ENCODE results near the gene CCN2.

CCN2 gene

DNA sequence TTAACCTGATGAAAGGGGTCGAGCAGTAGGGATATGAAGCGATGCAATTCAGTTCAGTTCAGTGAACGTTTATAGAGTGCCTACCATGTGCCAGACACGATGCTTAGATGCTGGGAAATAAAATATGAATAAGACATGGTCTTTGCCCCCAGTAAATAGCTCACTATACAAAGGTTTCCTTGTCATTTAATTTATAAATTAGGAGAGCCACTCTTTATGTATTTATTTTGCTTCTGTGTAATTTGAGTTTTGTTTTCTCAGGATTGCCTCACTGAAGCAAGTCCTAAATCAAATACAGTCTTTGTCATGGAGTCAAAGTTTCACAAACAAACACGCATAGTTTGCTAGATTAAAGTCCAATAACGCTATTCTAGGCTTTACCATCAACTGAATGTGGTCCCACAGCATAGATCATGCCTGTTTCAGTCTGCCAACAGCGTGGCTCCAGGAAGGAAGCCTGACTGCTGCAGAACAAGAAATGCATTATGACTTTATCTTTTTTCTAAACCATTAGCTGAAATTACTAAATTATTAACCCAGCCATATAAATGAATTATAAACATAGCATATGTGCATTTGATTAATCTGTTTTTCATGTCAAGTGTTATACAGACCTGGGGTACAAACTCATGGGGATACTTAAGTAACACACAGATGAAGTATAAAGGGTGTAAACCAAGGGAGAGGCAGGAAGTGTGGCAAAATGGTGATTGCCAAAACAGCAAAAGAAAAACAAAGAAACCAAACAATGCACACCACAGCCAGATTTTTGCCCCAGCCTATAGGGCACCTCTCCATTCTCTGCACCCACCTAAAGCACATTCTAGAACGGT lies 29.8 kb upstream of the CCN2 start:
- TF ChIP-seq, protein P1, sequence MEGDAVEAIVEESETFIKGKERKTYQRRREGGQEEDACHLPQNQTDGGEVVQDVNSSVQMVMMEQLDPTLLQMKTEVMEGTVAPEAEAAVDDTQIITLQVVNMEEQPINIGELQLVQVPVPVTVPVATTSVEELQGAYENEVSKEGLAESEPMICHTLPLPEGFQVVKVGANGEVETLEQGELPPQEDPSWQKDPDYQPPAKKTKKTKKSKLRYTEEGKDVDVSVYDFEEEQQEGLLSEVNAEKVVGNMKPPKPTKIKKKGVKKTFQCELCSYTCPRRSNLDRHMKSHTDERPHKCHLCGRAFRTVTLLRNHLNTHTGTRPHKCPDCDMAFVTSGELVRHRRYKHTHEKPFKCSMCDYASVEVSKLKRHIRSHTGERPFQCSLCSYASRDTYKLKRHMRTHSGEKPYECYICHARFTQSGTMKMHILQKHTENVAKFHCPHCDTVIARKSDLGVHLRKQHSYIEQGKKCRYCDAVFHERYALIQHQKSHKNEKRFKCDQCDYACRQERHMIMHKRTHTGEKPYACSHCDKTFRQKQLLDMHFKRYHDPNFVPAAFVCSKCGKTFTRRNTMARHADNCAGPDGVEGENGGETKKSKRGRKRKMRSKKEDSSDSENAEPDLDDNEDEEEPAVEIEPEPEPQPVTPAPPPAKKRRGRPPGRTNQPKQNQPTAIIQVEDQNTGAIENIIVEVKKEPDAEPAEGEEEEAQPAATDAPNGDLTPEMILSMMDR (IDR thresholded peaks at IDR 0.05): no peak
- Histone ChIP-seq H3K9me3 (no peaks in the 10 kb centered on the region), H3K27me3 (no peaks in the 10 kb centered on the region), H3K4me1 (ENCODE audit: control insufficient read depth in 1 of 2, insufficient read depth in 1 of 2, low read depth in 1 of 2, low read length in 1 of 2) (no peaks in the 10 kb centered on the region), H3K27ac (no peak overlapping the region), H3K4me3 (ENCODE audit: low read depth in 1 of 2, low read length in 1 of 2) (no peak overlapping the region), H3K36me3 (no peaks in the 10 kb centered on the region)

DNA sequence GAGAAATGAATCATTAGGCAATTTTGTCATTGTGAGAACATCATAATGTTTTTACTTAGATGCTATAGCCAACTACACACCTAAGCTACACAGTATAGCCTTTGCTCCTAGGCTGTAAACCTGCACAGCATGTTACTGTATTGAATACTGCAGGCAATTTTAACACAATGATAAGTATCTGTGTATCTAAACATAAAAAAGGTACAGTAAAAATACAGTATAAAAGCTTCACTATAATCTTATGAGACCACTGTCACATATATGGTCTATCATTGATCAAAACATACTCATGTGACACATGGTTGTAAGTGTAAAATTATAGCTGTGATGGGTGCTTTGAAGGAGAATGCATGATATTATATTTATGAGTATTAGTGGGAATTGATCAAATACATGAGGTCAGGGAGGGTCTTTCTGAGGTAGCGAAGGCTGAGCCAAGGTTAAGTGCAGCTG lies 29.2 kb upstream of the CCN2 start:
- Histone ChIP-seq H3K9me3 (no peaks in the 10 kb centered on the region), H3K4me3 (ENCODE audit: low read depth in 1 of 2, low read length in 1 of 2) (no peak overlapping the region), H3K4me1 (ENCODE audit: control insufficient read depth in 1 of 2, insufficient read depth in 1 of 2, low read depth in 1 of 2, low read length in 1 of 2) (no peaks in the 10 kb centered on the region), H3K27me3 (no peaks in the 10 kb centered on the region), H3K27ac (no peak overlapping the region), H3K36me3 (no peaks in the 10 kb centered on the region)
- TF ChIP-seq, protein P1 (IDR thresholded peaks at IDR 0.05): no peak

DNA sequence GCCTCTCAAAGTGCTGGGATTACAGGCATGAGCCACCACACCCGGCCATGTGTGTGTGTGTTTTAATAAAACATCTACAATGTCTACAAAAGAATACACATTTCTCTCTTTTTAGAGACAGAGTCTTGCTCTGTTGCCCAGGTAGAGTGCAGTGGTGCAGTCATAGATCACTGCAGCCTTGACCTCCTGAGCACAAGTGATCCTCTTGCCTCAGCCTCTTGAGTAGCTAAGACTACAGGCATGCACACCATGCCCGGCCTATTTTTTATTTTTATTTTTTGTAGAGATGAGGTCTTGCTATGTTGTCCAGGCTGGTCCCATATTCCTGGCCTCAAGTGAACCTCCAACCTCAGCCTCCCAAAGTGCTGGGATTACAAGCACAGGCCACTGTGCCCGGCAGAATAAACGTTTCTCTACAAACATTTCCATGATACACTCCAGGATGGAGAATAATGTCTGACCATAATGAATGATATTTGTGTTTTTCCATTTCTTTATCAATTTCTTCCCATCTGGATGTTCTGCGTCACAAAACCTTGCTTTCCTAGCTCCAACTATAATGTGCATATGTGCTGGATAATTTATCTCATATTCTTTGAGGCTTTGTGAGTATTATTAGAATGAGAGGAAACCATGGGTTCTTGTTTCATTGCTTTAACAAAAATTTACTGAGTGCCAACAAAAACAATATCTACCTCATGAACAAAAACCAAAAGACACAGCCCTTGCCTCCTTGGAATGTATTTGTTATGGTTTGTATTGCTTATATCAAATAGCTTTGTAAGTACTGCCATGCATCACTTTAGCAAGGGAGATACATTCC lies 28.6 kb upstream of the CCN2 start:
- Histone ChIP-seq H3K27me3 (no peaks in the 10 kb centered on the region), H3K27ac (no peak overlapping the region), H3K36me3 (no peaks in the 10 kb centered on the region), H3K9me3 (no peaks in the 10 kb centered on the region), H3K4me1 (ENCODE audit: control insufficient read depth in 1 of 2, insufficient read depth in 1 of 2, low read depth in 1 of 2, low read length in 1 of 2) (no peaks in the 10 kb centered on the region), H3K4me3 (ENCODE audit: low read depth in 1 of 2, low read length in 1 of 2) (no peak overlapping the region)
- TF ChIP-seq, protein P1 (IDR thresholded peaks at IDR 0.05): no peak

DNA sequence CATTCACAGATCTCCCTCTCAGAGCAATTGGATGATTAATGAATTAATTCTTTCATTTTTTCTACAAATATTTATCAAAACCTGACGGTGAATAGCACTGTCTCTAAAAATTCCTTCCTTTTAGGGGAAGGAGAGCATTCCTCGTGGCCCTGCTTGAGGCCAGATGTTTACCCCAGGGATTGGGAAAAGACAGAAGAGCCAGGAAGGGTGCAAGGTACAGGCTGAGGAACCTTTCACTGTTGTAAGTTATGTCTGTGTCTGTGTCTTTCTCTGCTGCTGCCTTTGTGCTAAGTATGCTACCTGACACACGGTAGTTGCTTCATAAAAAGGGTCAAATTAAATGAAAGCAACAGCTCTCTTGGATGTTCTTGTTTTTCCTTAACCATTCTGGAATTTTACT lies 27.4 kb upstream of the CCN2 start:
- Histone ChIP-seq H3K4me3 (ENCODE audit: low read depth in 1 of 2, low read length in 1 of 2) (no peak overlapping the region), H3K27me3 (no peaks in the 10 kb centered on the region), H3K27ac (no peak overlapping the region), H3K36me3 (no peaks in the 10 kb centered on the region), H3K4me1 (ENCODE audit: control insufficient read depth in 1 of 2, insufficient read depth in 1 of 2, low read depth in 1 of 2, low read length in 1 of 2) (no peaks in the 10 kb centered on the region), H3K9me3 (no peaks in the 10 kb centered on the region)
- TF ChIP-seq, protein P1 (IDR thresholded peaks at IDR 0.05): no peak

DNA sequence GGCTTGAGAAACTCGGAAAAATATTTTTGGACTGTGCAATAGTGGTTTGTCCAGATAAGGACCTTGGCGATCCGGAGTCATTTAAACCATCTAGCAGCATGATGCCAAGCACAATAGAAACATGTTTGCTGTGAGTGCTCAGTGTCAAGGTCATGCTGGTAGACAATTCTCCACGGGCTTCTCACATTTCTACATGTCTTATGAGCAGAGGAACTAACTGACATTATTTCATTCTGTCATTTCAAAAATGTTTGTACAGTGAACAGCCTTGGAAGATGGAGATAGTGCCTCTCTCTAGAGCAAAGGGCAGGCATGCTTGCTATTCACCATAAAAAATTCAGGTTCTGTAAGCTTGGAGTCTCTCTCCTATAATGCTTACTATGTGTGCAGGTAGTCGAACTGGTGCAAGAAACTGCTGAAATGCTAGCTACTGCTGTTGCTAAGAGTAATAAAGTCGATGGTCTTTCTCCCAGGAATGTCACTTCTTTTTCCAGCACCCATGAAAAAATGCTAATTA lies 25.4 kb upstream of the CCN2 start:
- Histone ChIP-seq H3K27ac (no peak overlapping the region), H3K36me3 (no peaks in the 10 kb centered on the region), H3K4me3 (ENCODE audit: low read depth in 1 of 2, low read length in 1 of 2) (no peak overlapping the region), H3K9me3 (no peaks in the 10 kb centered on the region), H3K4me1 (ENCODE audit: control insufficient read depth in 1 of 2, insufficient read depth in 1 of 2, low read depth in 1 of 2, low read length in 1 of 2) (no peaks in the 10 kb centered on the region), H3K27me3 (no peaks in the 10 kb centered on the region)
- TF ChIP-seq, protein P1 (IDR thresholded peaks at IDR 0.05): no peak
